GM04503 (cell line): ENCODE measurements around the gene G0S2.

Experiments used
- DNase-seq: peaks from one replicate; pipeline ENCODE4 v3.0.0-alpha.2; 2012; ENCODE audit warnings: low read depth

G0S2 gene

GRCh38 chr1:209720326-209720725 is 45.1 kb downstream of the G0S2 start:
- DNase-seq: no peak

GRCh38 chr1:209720826-209721225 is 45.6 kb downstream of the G0S2 start:
- no peak for DNase-seq

DNA sequence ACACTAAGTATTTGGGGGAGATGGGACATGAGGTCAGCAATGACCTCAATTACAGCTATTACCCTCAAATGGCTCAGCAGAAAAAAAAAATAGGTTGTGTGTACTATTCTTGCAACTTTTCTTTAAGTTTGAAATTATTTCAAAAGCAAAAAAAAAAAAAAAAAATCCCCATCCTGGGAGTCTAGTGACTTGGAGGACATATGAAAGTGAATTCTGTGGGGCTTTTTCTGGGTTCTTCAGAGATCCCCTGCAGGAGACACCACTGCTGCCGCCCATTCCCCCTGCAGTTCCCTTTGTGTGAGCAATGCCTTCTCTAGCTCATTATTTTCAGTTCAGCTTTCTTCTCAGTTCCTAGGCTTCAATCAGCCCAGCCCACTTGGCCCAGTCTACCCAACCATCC is 46.1 kb downstream of the G0S2 start:
- DNase-seq: no peak

DNA sequence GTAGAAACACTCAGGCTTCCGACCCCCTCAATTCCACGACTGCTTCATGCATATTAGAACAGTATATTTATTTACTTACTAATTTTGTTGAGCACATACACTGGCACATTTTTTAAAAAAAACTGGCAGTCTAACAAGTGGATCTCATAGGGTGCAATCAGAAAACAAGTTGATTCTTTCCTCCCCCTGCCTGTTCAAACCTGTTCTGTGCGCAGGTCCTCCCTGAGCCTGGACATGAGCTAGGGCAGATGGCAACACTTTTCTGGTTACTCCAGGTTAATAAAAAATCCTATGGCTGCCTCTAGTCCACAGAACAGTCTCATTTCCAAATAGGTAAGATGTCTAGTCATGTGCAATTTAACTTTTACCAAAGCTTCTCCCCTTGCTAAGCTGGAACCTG is 48.1 kb downstream of the G0S2 start:
- no peak for DNase-seq

DNA sequence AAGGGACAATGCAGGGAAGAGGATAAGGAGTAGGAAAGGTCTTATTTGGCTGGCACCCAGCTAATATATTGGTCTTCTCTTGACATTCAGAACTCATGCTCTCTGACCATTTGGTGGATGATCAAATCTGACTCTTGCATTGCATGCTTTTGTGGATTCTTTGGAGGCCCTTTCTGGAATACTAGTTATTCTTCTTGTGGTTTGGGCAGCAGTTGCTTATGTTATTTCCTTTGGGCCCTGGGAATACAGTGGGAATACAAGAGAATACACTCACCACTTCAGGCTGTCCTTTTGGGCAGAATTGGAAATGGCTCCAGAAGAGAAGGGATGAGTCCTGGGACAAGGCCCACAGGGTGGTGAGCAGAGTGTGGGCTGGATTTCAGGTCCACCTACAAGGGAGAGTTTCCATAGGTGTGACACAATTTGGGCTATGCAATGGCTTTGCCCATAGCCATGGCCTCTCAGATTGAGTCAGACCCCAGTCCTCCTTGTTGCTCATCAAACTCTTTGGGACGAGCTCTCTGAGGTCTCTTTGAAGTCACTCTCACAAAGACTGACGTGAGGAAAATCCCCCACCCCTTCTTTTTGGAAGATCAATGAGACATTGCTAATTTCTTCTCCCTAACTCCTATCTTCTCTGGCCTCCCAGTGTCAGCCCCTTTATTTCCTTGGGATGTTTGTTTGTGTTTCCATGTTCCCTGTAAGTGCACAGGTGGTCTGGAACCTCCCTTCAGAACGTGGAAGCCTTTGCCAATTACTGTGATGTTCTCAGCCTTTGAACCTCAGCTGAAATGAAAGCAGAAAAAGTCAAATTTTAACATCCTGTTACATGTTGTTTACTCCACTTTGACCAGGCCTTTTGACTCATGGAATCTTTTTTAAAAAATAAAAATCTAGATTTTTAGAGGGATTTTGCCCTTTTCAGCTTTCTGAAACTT is 48.8 kb downstream of the G0S2 start:
- DNase-seq: no peak
